GM15510 (cell line): ENCODE results near the gene DUSP22.

Experiments
- POLR2A ChIP-seq: IDR thresholded peaks from 3 replicates; pipeline ENCODE4 v1.6.1; 2011; ENCODE audit warnings: borderline replicate concordance; ENCODE audit not compliant: insufficient read length; ENCODE audit errors: extremely low read depth

DUSP22 gene

DNA sequence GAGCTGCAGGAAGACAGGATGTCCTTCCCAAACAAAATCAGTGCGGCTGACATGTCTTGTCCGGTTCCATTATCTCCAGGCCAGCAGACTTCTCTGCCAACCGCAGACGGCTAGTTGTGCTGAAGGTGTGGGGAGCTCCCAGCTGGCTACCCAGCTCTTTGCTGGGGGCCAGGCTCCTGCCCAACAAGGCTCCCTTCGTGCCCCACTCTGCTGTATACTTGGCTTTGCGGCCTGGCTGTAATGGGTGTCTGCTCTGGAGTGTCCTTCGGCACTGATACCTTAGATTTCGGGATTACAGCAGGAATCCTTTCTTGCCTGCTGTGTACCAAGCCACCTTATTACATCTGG is 50.5 kb downstream of the DUSP22 start:
- no peak for TF ChIP-seq POLR2A

DNA sequence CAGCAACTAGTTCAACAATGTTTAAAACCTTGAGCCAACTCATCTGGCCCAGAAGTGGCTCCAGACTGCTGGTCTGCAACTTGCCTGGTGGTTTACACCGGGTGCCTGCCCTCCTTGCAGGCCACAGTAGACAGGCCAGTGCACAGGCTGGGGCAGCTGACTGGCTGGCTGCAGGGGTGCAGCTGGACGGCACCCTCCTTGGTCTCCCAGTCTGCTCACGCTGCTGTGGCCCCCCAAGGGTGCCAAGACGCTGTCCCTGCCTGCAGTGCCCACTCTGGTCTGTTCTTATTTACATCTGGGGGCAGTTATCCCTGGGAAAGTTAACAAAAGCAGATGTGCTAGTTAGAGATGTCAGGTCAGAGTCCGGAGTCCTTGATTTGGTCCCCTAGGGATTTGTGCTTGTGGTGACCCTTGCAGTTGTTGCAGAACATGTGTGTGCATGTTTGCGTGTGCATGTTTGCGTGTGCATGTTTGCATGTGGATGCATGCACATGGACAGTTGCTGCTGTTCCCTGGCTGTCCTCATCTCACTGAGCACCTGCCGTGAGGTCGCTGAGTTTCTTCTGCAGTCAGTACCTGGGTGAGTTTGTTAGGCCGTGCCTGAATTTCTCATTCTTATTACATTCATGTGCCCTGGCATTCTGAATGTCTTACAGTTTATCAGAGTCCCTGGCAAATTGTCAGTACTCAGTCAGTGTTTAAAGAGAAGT is 51.1 kb downstream of the DUSP22 start:
- no peak for TF ChIP-seq POLR2A

DNA sequence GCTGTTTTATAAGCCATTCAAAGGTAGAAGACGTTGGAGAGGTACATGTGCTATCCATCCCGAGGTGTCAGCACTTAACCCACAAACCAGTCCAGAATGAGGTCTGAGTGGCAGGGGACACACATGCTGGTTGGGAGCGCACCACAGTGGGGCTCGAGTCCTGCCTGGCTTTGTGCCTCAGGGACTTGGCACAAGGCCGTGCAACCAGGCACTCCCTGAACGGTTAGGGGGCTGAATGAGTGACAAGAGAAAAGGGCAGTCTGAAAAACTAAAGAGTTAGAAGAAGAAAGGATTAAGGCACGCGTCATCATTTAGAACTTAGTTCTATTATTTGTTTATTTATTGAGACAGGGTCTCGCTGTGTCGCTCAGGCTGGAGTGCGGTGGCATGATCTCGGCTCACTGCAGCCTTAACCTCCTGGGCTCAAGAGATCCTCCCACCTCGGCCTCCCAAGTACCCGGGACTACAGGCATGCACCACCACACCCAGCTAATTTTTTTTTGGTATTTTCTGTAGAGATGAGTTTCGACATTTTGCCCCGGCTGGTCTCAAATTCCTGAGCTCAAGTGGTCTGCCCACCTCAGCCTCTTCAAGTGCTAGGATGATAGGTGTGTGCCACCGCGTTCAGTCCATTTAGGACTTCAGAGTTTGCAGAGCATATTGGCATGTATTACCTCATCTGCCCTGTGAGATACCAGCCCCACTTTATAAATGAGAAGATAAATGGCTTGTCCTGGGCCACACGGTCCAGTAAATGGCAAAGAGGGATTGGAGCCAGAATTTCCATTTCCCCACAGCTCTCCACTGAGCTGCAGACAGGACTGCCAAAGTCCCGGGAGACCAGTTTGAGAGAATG is 51.9 kb downstream of the DUSP22 start:
- no peak for TF ChIP-seq POLR2A

DNA sequence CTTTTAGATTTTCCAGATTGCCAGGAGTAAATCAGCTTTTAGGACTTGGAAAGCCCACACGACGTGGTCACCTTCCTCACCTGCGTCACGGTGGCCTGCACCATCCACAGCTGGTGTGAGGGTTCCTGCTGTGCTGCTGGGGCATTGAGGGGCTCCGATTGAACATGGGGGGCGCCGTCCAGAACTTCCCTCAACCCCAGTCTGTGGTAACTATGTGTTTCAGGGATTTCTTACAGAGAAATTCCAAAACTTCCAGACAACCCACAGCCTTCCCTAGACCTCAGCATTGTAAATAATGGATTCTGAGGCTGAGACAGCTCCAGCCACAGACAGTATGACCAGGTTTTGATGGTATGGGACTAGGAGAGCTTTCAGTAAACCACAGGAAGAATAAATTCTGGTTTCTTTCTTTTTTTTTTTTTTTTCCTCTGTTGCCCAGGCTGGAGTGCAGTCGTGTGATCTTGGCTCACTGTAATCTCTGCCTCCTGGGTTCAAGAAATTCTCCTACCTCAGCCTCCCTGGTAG is 52.6 kb downstream of the DUSP22 start:
- TF ChIP-seq POLR2A, result no peak

GRCh38 chr6:345747-346385 is 53.6 kb downstream of the DUSP22 start:
- TF ChIP-seq POLR2A, result no peak

- TF ChIP-seq POLR2A, result no peak
Measured at GRCh38 chr6:346386-347030, 54.2 kb downstream of the DUSP22 start.

GRCh38 chr6:347232-347631 is 54.9 kb downstream of the DUSP22 start:
- no peak for TF ChIP-seq POLR2A

DNA sequence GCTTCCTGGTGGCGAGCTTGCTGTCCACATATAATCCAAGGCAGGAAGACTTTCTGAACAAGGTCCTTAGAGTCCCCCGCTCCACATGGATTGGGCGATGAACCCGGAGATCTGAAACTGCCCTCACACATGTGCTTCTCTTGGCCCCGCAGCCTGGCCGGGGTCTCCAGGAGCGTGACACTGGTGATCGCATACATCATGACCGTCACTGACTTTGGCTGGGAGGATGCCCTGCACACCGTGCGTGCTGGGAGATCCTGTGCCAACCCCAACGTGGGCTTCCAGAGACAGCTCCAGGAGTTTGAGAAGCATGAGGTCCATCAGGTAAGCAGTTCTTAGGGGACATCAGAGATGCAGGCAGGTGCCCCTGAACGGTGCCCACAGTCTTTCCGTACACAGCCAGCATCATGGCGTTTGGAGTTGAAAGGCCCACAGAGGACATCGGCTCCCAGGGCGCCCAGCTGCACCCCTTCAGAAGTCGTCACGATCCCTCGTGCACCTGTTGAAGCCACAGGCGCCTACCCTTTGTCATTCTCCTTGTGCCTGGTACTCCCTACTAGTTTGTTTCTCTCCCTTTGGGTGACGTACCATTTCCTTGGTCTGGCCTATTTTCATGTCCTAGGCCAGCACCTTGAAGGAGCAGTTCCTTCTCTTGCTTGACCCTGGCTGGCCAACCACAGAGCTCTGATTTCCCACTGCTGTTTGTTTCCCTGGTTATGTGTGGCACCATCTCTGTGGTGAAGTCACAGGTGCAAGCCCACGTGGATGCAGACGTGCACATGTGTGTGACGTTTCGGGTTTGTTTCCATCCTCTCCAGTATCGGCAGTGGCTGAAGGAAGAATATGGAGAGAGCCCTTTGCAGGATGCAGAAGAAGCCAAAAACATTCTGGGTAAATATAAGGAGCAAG is 55.9 kb downstream of the DUSP22 start:
- TF ChIP-seq POLR2A, result peak; percentile 20

DNA sequence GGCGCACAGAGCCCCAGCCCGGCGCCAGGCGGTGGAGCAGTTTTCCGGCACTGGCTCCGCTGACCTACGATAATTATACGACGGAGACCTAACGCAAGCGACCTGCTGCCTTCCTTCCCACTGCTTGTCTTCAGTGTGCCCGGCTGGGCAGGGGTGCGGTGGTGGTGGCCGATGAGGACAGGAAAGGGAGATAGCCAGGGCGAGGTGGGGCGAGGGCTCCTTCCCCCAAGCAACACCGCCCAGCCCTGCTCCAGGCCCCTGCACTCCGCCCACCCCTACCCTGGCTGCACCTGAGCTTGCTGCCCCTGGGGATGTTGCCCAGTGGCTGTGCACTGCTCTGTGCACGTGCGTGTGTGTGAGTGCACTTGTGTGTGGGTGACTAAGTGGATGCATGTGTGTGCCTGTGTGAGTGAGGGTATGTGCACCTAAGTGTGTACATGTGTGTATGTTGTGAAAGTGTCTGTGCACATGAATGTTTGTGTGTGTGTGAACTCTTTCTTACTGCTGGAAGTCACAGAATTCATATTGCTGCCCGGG is 56.6 kb downstream of the DUSP22 start:
- TF ChIP-seq POLR2A, result no peak

- no peak for TF ChIP-seq POLR2A
Measured at GRCh38 chr6:349491-349921, 57.2 kb downstream of the DUSP22 start.

DNA sequence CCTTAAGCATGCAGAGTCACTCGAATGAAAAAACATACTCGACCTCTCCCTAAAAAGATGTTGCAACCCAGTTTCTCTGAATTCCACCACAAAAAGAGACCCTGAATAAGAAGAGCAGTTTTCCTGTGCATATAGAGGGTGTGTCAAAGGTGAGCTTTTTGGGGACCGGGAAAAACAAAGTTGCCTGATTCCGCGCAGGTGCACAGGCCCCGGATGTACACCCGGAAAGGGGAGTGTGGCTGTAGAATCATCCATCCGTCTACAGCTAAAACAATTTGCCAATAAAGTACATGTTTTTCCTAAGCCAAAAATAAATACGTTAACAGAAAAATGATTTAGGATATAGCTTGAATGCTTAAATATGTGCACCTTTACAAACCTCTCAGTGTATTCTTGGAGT is 58.1 kb downstream of the DUSP22 start:
- TF ChIP-seq POLR2A, result no peak

GRCh38 chr6:351011-351866 is 59.0 kb downstream of the DUSP22 start:
- no peak for TF ChIP-seq POLR2A

GRCh38 chr6:351867-352289 is 59.6 kb downstream of the DUSP22 start:
- no peak for TF ChIP-seq POLR2A
